H1 (cell line): Measurements from ENCODE around the gene FBN1. TPM values are rescaled to one million over a fixed set of nuclear protein-coding genes. Genes with fewer than 3 reads are reported as not detected.

Experiments used
- POLR2AphosphoS5 ChIP-seq: IDR thresholded peaks from 2 replicates; pipeline ENCODE4 v1.6.1; 2011; ENCODE audit warnings: low read depth, low read length
- polyA plus RNA-seq, 7 experiments: library from polyadenylated mRNA; depleted of rRNA in 3 of 7; stranded (reverse) in 5 of 7; unstranded in 2 of 7; fragments of >200 nt in 5 of 7; fragments of 200-250 nt in 2 of 7; gene quantifications; 1 replicate in 5 of 7; 2 replicates in 1 of 7; 4 replicates in 1 of 7; pipeline versions ENCODE4 v1.2.1 to v1.2.3, GENCODE V29; 2011 to 2013; ENCODE audit warnings: missing spikeins in 2 of 7, mixed read lengths in 2 of 7
- total RNA-seq: library from RNA; stranded (reverse); fragmentation: NEBNext Ultra II Directional; extraction: Animal tissue kit (Norgen Biotek cat#: 25700); gene quantifications from 2 replicates; pipeline ENCODE4 v1.2.1, GENCODE V29; 2021

Gene FBN1
- total and polyA plus RNA-seq, 2 of the 8 experiments (the other 6 are each of a cell fraction or from before 2014, with no cell fraction given), result 3.0 to 4.0 TPM

- no peak for TF ChIP-seq POLR2AphosphoS5
- TF ChIP-seq, all 59 proteins: peak for 0
These were observed 37.6 kb upstream of the FBN1 start (continued) for GRCh38 chr15:48682942-48683651.
